GM20000 (cell line): Measurements from ENCODE around the gene SCN4A.
"Not testable (repeated sequence)": the region's sequence is repeated elsewhere in the genome, so short reads cannot be mapped to it uniquely, and the experiment has no call there.

Source experiments
- DNase-seq: peaks from one replicate; pipeline ENCODE4 v3.0.0; 2012; ENCODE audit warnings: low spot score
- CTCF ChIP-seq: IDR thresholded peaks from 2 replicates; pipeline ENCODE4 v1.5.1; 2012; ENCODE audit warnings: mild to moderate bottlenecking, control low read depth; ENCODE audit errors: extremely low read depth, missing control alignments

SCN4A gene

GRCh38 chr17:63986821-63987220, 14.1 kb upstream of the SCN4A start:
- DNase-seq = no peak
- no peak for TF ChIP-seq CTCF

GRCh38 chr17:63985387-63986140, 12.8 kb upstream of the SCN4A start:
- no peak for TF ChIP-seq CTCF
- DNase-seq = no peak

- TF ChIP-seq CTCF = no peak
- no peak for DNase-seq
These were observed 12.1 kb upstream of the SCN4A start for GRCh38 chr17:63984651-63985386.

- DNase-seq = no peak
- TF ChIP-seq CTCF = no peak
These were observed 11.5 kb upstream of the SCN4A start for GRCh38 chr17:63984236-63984635.

GRCh38 chr17:63983320-63983719, 10.6 kb upstream of the SCN4A start:
- no peak for DNase-seq

GRCh38 chr17:63982641-63983040, 9.9 kb upstream of the SCN4A start:
- DNase-seq = not testable (repeated sequence)

More at GRCh38 chr17:63983320-63983719, 10.6 kb upstream of the SCN4A start:
- TF ChIP-seq CTCF = no peak

GRCh38 chr17:63978272-63979200, 5.8 kb upstream of the SCN4A start:
- TF ChIP-seq CTCF = no peak
- DNase-seq = no peak
